GM18909 (cell line): ENCODE results near the gene PKNOX1.
"Not testable (repeated sequence)": the region's sequence is repeated elsewhere in the genome, so short reads cannot be mapped to it uniquely, and the experiment has no call there.

Experiments
- ATAC-seq: cut with Tn5 transposase; IDR thresholded peaks from one replicate; pipeline ENCODE4 v1.9.1; 2021; ENCODE audit warnings: mild to moderate bottlenecking; ENCODE audit not compliant: unreplicated experiment, poor library complexity

The PKNOX1 gene, protein sequence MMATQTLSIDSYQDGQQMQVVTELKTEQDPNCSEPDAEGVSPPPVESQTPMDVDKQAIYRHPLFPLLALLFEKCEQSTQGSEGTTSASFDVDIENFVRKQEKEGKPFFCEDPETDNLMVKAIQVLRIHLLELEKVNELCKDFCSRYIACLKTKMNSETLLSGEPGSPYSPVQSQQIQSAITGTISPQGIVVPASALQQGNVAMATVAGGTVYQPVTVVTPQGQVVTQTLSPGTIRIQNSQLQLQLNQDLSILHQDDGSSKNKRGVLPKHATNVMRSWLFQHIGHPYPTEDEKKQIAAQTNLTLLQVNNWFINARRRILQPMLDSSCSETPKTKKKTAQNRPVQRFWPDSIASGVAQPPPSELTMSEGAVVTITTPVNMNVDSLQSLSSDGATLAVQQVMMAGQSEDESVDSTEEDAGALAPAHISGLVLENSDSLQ

GRCh38 chr21:42973991-42974831 is at the start of gene PKNOX1:
Gene PKNOX1 (plus strand): TSS chr21:42974562. CDS start chr21:43004382, 29,820 bp downstream.
- peak; percentile 84 for ATAC-seq

- no peak for ATAC-seq
Observed at GRCh38 chr21:42925114-42925926, 49.0 kb upstream of the PKNOX1 start, which contains the start of gene ERVH48-1. Gene ERVH48-1 (minus strand): TSS chr21:42925630. CDS start chr21:42919006, 6,624 bp downstream.

DNA sequence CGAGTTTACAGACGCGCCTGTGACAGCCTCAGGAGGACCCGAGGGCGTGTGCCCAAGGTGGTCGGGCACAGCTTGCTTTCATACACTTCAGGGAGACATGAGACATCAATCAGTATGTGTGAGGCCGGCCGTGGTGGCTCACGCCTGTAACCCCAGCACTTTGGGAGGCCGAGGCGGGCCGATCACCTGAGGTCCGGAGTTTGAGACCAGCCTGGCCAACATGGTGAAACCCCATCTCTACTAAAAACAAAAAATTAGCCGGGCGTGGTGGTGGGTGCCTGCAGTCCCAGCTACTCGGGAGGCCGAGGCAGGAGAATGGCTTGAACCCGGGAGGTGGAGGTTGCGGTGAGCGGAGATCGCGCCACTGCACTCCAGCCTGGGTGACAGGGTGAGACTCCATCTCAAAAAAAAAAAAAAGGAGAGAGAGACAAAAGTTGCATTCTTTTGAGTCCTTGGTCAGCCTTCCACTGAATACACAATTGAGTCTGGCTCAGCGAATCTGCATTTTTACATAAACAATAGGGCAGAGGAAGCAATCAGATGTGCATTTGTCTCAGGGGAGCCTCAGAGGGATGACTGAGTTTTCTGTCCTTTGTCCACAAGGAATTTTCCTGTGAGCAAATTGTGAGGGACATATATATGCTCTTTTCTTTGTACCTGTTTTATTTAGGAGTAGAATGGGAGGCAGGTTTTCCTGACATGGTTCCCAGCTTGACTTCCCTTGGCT is 46.7 kb upstream of the PKNOX1 start:
- ATAC-seq: not testable (repeated sequence)

DNA sequence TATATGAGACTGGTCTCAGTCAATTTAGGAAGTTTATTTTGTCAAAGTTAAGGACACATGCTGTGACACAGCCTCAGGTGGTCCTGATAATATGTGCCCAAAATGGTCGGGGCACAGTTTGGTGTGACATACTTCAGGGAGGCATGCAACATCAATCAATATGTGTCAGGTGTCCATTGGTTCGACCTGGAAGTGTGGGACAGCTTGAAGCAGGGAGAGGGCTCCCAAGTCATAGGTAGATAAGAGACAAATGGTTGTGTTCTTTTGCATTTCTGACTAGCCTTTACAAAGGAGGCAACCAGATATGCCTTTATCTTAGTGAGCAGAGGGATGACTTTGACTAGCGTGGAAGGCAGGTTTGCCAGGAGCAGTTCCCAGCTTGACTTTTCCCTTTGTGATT is 44.4 kb upstream of the PKNOX1 start:
- no peak for ATAC-seq

DNA sequence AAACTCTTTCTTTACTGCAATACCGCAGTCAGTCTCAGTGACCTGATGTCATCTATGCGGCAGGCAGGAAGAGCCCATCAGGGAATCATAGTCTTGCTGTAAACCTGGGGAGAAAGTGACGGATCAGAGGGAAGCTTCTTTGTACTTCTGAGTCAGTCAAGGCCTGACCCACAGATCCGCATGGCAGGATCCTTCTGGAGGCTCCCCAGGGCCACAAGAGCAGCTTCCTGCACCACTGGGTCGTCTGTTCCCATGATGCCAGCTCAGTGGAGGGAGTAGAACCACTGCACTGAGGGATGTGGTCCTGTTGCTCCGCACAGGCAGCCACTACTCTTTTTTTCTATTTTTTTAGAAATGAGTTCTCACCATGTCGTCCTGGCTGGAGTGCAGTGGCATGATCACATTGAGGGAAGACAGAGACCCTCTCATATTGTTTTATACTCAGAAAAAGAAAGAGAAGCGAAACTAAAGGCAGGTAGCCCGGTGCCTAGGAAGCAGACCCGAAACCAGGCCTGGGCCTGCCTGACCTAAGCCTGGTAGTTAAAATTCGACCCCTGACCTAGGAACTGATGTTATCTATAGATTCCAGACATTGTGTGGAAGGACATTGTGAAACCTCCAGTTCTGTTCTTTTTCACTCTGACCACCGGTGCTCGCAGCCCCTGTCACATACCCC is 42.7 kb upstream of the PKNOX1 start:
- ATAC-seq: no peak

DNA sequence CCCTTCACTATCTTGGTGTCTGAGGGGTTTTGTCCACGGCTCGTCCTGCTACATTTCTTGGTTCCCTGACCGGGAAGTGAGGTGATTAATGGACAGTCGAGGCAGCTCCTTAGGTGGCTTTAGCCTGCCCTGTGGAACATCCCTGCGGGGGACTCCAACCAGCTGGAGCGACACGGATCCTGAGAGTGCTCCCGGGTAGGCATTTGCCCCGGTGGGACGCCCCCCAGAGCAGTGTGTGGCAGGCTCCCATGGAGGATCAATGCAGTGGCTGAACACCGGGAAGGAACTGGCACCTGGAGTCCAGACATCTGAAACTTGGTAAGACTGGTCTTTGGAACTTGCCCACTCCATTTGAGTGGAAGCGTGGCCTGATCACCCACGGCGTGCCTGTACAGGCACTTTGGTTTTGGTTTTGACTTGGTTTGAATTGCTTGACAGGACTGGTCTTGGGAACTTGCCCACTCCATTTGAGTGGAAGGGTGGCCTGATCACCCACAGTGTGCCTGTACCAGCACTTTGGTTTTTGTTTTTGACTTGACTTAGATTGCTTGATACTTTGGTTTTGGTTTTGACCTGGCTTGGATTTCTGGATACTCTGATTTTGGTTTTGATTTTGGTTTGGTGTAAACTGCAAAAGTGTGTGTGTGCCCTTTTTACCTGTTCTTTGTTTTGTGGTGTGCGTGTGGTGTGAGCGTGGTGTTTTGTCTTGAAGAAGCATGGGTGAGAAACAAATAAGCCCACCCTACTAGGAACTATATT is 41.8 kb upstream of the PKNOX1 start:
- ATAC-seq: not testable (repeated sequence)

- not testable (repeated sequence) for ATAC-seq
Observed at GRCh38 chr21:42933137-42933970, 41.0 kb upstream of the PKNOX1 start.

- ATAC-seq: not testable (repeated sequence)
Observed at GRCh38 chr21:42933973-42934372, 40.4 kb upstream of the PKNOX1 start.

DNA sequence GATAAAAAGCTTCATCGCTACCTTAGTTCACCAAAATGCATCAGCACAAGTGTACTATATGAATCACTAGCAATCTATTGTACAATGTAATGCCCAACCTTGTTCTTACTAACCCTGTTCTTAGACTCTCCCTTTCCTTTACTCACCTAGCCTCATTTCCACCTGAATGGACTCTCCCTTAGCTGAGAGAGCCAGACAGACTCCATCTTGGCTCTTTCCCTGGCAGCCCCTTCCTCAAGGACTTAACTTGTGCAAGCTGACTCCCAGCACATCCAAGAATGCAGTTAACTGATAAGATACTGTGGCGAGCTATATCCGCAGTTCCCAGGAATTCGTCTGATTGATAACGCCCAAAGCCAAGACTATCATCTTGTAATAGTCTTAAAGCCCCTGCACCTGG is 38.0 kb upstream of the PKNOX1 start:
- not testable (repeated sequence) for ATAC-seq

DNA sequence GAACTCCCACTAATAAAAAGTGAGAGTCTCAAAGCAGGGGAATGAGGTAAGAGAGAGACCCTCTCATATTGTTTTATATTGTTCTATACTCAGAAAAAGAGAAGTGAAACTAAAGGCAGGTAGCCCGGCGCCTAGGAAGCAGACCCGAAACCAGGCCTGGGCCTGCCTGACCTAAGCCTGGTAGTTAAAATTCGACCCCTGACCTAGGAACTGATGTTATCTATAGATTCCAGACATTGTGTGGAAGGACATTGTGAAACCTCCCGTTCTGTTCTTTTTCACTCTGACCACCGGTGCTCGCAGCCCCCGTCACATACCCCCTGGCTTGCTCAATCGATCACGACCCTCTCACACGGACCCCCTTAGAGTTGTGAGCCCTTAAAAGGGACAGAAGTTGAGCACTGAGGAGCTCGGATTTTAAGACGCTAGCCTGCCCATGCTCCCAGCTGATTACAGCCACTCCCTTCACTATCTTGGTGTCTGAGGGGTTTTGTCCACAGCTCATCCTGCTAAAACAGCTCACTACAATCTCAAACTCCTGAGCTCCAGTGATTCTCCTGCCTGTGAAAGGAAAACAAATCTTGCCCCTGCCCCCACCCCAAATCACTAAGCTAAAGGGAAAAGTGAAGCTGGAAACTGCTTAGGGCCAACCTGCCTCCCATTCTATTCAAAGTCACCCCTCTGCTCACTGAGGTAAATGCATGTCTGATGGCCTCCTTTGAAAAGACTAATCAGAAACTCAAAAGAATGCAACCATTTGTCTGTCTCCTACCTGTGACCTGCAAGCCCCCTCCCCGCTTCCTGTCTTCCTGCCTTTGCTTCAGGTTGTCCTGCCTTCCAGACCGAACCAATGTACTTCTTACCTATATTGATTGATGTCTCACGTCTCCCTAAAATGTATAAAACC is 37.1 kb upstream of the PKNOX1 start:
- ATAC-seq: not testable (repeated sequence)

DNA sequence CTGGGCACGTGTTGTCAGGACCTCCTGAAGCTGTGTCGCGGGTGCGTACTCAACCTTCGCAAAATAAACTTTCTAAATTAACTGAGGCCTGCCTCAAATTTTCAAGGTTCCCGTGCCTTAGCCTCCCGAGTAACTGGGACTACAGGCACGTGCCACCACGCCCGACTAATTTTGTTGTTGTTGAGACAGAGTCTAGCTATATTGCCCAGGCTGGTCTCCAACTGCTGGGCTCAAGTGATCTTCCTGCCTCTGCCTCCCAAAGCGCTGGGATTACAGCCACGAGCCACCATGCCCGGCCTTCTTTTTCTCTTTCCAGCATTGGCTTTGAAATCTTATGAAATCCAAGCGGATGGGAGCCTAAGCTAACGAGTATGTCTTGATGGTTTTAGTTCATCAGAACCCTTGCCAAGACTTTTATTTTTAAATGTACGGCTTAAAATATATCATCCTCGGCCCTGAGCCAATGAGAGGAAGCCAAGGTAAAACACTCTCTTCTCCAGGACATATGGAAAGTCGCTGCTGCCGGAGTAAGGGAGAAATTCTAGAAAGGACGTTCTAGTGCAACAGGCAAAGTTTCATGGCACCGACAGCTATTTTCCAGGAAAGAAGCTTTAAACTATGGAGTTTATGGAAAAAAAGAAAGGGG is 36.3 kb upstream of the PKNOX1 start:
- ATAC-seq: no peak

GRCh38 chr21:42938606-42938995 is 35.8 kb upstream of the PKNOX1 start:
- not testable (repeated sequence) for ATAC-seq

- ATAC-seq: no peak
Observed at GRCh38 chr21:42939582-42940413, 34.6 kb upstream of the PKNOX1 start.

DNA sequence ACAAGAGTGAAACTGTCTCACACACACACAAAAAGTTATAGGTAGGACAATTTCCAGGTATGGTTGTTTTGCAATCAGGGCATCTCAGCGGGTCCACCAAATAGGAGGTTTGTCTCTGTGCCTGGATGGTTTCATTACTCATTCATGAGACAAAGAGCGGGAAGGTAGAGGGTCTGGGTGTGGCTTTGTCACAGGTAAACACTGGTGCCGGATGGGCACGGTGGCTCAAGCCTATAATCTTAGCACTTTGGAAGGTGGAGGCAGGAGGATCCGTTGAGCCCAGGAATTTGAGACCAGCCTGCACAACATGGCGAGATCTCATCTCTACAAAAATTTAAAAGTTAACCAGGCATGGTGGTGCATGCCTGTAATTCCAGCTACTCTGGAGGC is 32.7 kb upstream of the PKNOX1 start:
- no peak for ATAC-seq

DNA sequence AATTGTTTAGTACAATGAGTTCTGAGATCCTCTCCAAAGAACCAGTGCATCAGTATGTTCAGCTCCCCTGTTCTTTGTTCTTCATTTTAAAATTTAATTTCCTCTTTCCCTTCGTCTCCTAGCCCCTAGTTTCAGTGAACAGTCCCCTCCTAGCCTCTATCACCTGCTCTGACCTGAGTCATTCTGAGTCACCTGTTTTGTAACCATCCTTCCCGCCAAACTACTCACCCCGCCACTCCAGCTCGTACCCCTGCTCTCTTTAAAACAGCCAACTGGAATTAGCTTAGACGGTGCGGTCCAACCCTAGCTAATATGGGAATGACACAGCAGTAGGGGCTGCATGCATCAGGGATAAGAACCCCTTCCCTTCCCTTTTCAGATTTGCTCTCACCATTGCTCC is 32.1 kb upstream of the PKNOX1 start:
- no peak for ATAC-seq
